Measurements from ENCODE around the gene LEMD1. TPM values are rescaled to one million over a fixed set of nuclear protein-coding genes. Genes with fewer than 3 reads are reported as not detected.
"Not testable (repeated sequence)": the region's sequence is repeated elsewhere in the genome, so short reads cannot be mapped to it uniquely, and the experiment has no call there.

Gene LEMD1
- polyA plus RNA-seq, 3 donors, result 2.8 to 3.5 (median 3.3) TPM

GRCh38 chr1:205435578-205436573, 14.0 kb upstream of the LEMD1 start:
- DNase-seq (ENCODE audit: extremely low read depth in 1 of 11, low read depth in 9 of 11, low spot score in 4 of 11), result no peak

- no peak for DNase-seq (ENCODE audit: extremely low read depth in 1 of 11, low read depth in 9 of 11, low spot score in 4 of 11)
These were observed 12.9 kb upstream of the LEMD1 start for GRCh38 chr1:205434738-205435137.

- not testable (repeated sequence) for DNase-seq (ENCODE audit: extremely low read depth in 1 of 11, low read depth in 9 of 11, low spot score in 4 of 11)
These were observed 10.8 kb upstream of the LEMD1 start for GRCh38 chr1:205432692-205433091.

GRCh38 chr1:205432116-205432515, 10.3 kb upstream of the LEMD1 start:
- no peak for DNase-seq (ENCODE audit: extremely low read depth in 1 of 11, low read depth in 9 of 11, low spot score in 4 of 11)

- DNase-seq (ENCODE audit: extremely low read depth in 1 of 11, low read depth in 9 of 11, low spot score in 4 of 11), result peak in 1 of 11 donors; percentile 58
These were observed 8.9 kb upstream of the LEMD1 start for GRCh38 chr1:205430696-205431305.

GRCh38 chr1:205429762-205430695, 8.2 kb upstream of the LEMD1 start:
- DNase-seq (ENCODE audit: extremely low read depth in 1 of 11, low read depth in 9 of 11, low spot score in 4 of 11), result no peak

- DNase-seq (ENCODE audit: extremely low read depth in 1 of 11, low read depth in 9 of 11, low spot score in 4 of 11), result no peak
These were observed 3.2 kb upstream of the LEMD1 start for GRCh38 chr1:205424901-205425600.

- DNase-seq (ENCODE audit: extremely low read depth in 1 of 11, low read depth in 9 of 11, low spot score in 4 of 11), result no peak
These were observed 2.1 kb upstream of the LEMD1 start for GRCh38 chr1:205423814-205424399.

GRCh38 chr1:205422993-205423642, 1.3 kb upstream of the LEMD1 start:
- DNase-seq (ENCODE audit: extremely low read depth in 1 of 11, low read depth in 9 of 11, low spot score in 4 of 11), result no peak

GRCh38 chr1:205420938-205421337, 918 bp downstream of the LEMD1 start:
- DNase-seq (ENCODE audit: extremely low read depth in 1 of 11, low read depth in 9 of 11, low spot score in 4 of 11), result no peak

GRCh38 chr1:205417870-205418635, 3.8 kb downstream of the LEMD1 start:
- no peak for DNase-seq (ENCODE audit: extremely low read depth in 1 of 11, low read depth in 9 of 11, low spot score in 4 of 11)

- peak in 2 of 11 donors; percentile 34 to 40 for DNase-seq (ENCODE audit: extremely low read depth in 1 of 11, low read depth in 9 of 11, low spot score in 4 of 11)
These were observed 5.5 kb downstream of the LEMD1 start for GRCh38 chr1:205416322-205416721.

GRCh38 chr1:205410581-205411298, 11.1 kb downstream of the LEMD1 start:
- no peak for DNase-seq (ENCODE audit: extremely low read depth in 1 of 11, low read depth in 9 of 11, low spot score in 4 of 11)

GRCh38 chr1:205407970-205408369, 13.9 kb downstream of the LEMD1 start:
- no peak for DNase-seq (ENCODE audit: extremely low read depth in 1 of 11, low read depth in 9 of 11, low spot score in 4 of 11)

GRCh38 chr1:205406252-205406651, 15.6 kb downstream of the LEMD1 start:
- not testable (repeated sequence) for DNase-seq (ENCODE audit: extremely low read depth in 1 of 11, low read depth in 9 of 11, low spot score in 4 of 11)

GRCh38 chr1:205404484-205404883, 17.4 kb downstream of the LEMD1 start:
- DNase-seq (ENCODE audit: extremely low read depth in 1 of 11, low read depth in 9 of 11, low spot score in 4 of 11), result not testable (repeated sequence)
